RPMI8226 (cell line): ENCODE data around the gene ROPN1B.
"Not testable (repeated sequence)": the region's sequence is repeated elsewhere in the genome, so short reads cannot be mapped to it uniquely, and the experiment has no call there.

Experiments used
- DNase-seq: peaks from one replicate; pipeline ENCODE4 v3.0.0-alpha.2; 2015

ROPN1B gene

DNA sequence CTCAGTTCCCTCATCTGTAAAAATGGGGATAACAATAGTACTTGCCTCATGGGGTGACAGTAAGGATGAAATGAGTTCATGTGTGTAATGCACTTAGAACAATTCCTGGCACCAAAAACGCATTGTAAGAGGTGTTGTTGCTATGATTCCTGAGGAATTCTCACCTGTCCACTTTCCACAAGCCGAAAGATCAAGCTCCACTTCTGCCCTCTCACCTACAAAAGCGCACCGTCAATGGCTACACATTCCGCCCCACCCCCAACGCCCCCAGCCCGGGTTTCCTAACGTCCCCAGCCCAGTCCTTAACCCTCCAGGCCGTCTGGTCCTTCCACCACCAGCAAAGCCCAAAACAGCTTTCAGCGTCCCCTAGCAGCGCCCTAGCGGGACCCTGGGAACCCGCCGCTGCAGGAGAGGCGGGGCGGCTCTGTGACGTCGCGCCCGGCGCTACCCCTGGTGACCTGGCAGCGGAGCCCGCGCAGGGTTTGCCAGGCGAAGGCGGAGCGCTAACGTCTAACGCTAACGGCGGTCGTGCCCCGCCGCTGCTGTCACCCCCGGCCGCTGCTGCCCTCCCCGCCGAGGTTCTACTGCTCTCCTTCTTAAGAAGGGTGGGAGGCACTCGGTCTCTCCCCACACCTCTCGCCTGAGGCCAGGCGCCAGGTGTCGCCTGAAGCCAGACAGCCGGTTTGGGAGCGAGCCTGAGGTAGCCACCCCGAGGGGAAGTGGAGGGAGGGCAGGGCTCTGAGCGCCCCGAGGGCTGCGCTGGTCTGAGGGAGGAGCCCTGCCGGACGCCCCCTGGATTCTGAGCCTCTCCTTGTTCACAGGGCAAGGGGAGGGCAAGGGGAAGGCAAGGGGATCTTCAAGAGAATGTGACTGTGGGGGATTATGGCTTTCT is at the start of gene ROPN1B:
Gene ROPN1B, plus strand, starts transcription at position 478 of the 892 bp plus-strand sequence. CDS start 2,877 bp downstream, outside the sequence.
- not testable (repeated sequence) for DNase-seq

GRCh38 chr3:125920191-125920590 is 48.8 kb upstream of the ROPN1B start:
- not testable (repeated sequence) for DNase-seq

- DNase-seq: not testable (repeated sequence)
These were observed 48.2 kb upstream of the ROPN1B start for GRCh38 chr3:125920751-125921279.

GRCh38 chr3:125921712-125922111 is 47.3 kb upstream of the ROPN1B start:
- peak; percentile 57 for DNase-seq

DNA sequence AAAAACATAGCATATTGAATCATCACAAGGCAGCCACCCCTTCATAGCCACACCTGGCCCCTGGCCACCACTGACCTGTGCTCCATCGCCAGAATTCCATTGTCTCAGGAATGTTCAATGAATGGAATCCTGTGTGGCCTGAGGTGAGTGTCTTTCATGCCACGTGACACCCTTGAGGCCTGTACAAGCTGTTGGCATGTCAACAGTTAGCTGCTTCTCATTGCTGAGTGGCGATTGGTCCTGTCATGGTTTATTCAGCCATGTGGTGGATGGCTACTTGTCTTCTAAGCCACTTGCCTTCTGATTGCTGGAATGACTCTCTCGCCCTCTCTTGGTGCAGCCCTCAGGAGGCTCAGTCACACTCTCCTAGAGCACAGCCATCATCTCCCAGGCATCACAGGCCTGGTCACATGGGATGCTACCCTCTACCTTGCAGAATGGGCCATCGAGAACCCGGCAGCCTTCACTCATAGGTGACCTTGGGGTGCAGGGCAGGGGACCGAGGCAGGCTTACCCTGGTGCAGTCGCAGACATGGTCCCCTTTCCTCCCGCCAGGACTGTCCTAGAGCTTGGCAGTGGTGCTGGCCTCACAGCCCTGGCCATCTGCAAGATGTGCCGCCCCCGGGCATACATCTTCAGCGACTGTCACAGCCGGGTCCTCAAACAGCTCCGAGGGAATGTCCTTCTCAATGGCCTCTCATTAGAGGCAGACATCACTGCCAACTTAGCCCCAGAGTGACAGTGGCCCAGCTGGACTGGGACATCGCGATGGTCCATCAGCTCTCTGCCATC is 45.5 kb upstream of the ROPN1B start:
- not testable (repeated sequence) for DNase-seq

GRCh38 chr3:125924276-125924675 is 44.7 kb upstream of the ROPN1B start:
- DNase-seq: not testable (repeated sequence)

DNA sequence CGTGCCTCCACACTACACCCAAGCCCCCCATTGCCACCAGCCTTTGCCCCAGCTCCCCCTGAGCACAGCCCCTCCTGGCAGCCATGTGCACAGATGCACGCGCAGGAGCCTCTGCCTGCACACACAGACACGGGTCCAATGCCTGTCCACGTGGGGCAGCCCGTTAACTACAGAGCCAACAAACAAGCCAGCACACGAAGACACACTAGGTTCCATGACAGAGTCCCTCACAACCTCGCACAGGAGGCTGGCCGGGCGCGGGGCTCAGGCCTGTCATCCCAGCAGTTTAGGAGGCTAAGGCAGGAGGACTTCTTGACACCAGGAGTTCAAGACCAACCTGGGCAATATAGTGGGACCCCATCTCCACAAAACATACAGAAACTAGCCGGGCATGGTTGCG is 43.3 kb upstream of the ROPN1B start:
- not testable (repeated sequence) for DNase-seq

GRCh38 chr3:125928771-125929545 is 40.0 kb upstream of the ROPN1B start:
- peak; percentile 38 for DNase-seq

DNA sequence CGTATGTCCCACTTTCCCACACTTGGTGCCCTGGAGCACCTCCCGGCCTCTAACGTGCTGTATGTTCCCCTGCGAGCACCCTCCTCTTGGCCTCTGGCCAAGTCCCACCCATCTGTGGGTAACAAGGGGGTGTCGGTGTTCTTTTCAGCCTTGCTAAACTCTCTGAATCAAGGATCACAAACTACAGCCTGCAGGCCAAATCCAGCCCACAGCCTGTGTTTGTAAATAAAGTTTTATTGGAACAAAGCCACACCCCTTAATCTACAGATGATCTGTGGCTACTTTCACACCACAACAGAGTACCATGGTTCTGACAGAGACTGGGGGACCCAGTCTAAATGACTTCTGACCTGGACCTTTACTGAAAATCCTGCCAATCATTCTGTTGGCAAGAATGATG is 39.2 kb upstream of the ROPN1B start:
- DNase-seq: not testable (repeated sequence)

DNA sequence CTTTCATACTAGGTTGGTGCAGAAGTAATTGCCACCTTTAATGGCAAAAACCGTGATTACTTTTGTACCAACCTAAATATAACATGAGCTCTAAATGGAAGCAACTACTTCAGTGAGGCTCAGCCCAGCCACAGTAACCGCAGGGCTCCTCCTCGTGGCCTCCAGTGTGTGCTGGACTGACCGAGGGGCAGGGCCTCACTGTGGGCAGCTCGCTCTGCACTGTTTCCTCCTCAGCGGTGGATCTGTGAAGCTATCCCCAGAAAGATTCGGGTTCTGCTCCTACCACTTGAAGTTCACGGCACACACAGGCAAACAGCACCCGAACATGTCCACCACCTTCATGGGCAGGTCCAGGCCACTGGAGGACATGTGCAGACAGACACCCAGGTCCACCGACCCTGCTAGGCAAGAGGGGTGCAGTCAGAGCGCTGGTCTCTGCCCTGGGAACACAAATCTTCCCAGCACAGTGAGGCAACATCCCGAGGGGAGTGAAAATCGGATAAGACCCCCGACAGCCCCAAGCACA is 37.6 kb upstream of the ROPN1B start:
- not testable (repeated sequence) for DNase-seq

DNA sequence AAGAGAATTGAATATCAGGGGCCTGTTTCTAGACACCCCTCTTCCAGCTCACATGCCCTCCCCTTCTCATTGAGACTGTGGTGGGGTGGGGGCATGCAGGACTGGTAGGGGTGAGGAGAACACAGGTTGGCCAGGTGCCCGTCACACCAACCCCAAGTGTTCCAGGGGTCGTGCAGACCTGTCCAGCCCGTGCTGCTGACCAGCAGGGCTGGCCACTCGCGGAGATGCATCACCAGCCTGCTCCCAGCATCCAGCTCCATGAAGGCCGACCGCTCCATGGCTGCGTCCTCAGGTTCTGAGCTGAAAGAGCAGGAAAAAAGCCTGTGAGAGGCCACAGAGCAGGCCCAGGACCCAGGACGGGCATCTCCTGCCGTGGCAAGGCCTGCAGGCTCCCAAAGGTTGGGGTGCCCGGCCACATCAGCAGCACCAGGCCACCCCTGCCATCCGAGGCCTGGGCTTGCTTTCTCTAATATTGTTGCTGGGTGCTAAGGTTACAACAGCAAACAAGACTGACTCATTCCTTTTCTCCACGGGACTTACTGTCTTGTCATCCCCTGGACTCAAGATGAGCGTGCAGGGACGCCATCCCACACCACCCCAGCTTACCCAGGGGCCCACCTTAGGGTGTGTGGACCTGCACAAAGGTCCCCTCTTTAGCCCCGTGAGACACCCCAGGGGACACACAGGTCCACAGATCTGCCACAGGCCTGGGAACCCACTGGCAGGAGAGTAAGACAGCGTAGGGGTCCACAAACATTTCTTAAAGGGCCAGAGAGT is 35.4 kb upstream of the ROPN1B start:
- not testable (repeated sequence) for DNase-seq

DNA sequence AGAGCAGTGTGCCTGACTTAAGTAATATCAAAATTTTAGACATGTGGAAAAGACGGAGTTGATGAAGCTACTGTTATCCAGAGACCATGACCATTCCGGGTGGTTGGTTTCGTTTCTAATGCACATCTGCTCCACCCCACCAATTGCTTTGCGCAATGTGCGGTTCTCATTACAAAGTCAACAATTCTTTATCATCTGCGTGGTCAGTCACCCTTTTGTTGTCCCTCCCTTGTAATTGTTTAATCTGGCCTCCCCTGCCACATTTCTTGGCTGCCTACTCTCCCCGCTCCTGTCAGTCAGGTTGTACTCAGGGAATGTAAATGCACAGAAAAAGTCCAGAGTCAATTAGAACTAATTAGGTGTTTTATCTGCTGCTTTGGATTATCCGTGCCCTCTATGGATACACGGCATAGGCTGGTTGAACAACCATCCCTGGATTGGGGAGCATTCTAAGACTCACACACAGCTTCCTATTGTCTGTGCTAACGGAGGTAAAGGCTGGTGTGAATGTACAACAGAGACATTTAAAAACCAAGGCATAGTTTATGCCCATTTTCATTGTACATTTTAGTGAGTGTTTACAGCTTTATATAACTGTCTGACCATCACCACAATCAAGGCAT is 33.6 kb upstream of the ROPN1B start:
- DNase-seq: not testable (repeated sequence)

DNA sequence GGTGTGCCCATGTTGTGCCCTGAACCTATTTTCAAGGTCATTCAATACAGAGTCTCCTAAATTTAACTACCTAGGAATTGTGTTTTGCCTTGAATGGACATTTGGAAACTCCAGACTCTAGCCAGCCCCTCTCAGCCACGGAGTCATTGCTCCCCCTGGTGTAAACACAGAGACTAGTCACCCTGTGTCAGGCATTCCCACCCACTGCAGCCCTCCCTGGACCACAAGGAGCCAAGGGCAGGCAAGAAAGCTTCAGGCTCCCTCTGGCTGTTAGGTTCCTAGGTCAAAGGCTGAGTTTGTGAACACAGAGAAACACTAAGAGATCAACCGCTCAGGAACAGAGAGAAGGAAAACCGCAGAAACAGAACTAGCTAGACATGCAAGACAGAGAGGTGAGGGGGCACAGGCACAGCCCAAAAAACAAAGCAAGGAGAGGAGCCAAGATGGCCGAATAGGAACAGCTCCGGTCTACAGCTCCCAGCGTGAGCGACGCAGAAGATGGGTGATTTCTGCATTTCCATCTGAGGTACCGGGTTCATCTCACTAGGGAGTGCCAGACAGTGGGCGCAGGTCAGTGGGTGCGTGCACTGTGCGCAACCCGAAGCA is 32.7 kb upstream of the ROPN1B start:
- not testable (repeated sequence) for DNase-seq

GRCh38 chr3:125936891-125937290 is 32.1 kb upstream of the ROPN1B start:
- DNase-seq: not testable (repeated sequence)

GRCh38 chr3:125947806-125948205 is 21.2 kb upstream of the ROPN1B start:
- DNase-seq: not testable (repeated sequence)

DNA sequence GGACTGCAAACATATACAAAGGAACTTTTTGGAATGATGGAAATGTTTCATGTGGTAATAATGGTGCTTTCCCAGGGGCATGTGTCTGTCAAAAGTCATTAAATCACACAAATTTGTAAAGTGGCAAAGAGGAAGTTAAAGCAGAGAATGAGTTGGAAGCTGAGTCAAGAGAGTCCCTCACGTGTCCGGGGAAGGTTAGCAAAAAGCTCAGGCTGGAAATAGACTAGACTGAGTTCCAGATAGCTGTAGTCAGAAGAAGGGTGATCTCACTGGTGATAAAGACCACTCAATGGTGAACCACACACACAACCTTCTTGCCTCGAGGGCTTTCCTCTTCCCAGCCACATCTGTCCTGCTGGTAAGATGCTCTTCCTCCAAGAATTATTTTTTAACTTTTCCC is 20.1 kb upstream of the ROPN1B start:
- not testable (repeated sequence) for DNase-seq

GRCh38 chr3:125951176-125951575 is 17.8 kb upstream of the ROPN1B start:
- not testable (repeated sequence) for DNase-seq

DNA sequence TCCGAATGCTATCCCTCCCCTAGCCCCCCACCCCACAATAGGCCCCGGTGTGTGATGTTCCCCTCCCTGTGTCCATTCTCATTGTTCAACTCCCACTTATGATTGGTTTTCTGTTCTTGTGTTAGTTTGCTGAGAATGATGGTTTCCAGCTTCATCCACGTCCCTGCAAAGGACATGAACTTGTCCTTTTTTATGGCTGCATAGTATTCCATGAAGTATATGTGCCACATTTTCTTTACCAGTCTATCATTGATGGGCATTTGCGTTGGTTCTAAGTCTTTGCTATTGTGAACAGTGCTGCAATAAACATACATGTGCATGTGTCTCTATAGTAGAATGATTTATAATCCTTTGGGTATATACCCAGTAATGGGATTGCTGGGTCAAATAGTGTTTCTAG is 12.0 kb upstream of the ROPN1B start:
- not testable (repeated sequence) for DNase-seq

GRCh38 chr3:125957674-125958510 is 11.1 kb upstream of the ROPN1B start:
- no peak for DNase-seq
